IMR-90 (cell line): ENCODE results near the gene DCP2. TPM values are rescaled to one million over a fixed set of nuclear protein-coding genes. Genes with fewer than 3 reads are reported as not detected.
A peak's percentile ranks its signal among the peaks of the same experiment; 100 is the strongest.

Experiments
- ATAC-seq: fragments of 200-7000 bp; cut with Tn5 transposase; 2 replicates; pipeline ENCODE4 v1.9.1; 2020; ENCODE audit warnings: low read depth, mild to moderate bottlenecking, moderate library complexity
- BruUV-seq: library from RNA; stranded (reverse); fragments of 400-500 nt; replicated peaks from 2 replicates; lab custom pipeline; 2021; lab: Mats Ljungman, UMichigan
- CTCF ChIA-PET: fragments of 300-600 bp; formaldehyde crosslinking; extraction: SDS; loops from one replicate; lab custom pipeline; 2021; ENCODE audit warnings: antibody characterized with exemption; lab: Yijun Ruan, JAX
- POLR2A ChIA-PET: fragments of 300-600 bp; sonication (Branson Sonifier 250); formaldehyde crosslinking; loops from one replicate; lab custom pipeline; 2022; ENCODE audit warnings: antibody characterized with exemption; ENCODE audit not compliant: unreplicated experiment; lab: Charles Lee
- DNase-seq: peaks from one replicate; pipeline ENCODE4 v3.0.0; 2013
- H2AFZ ChIP-seq: replicated peaks from 2 replicates; pipeline ENCODE3; 2013; ENCODE audit warnings: low read length, mild to moderate bottlenecking; ENCODE audit not compliant: poor library complexity
- H2AK5ac ChIP-seq: 2 replicates; pipeline ENCODE4 v1.6.1; 2013; ENCODE audit warnings: low read depth, low read length, inconsistent platforms
- H2AK9ac ChIP-seq: replicated peaks from 2 replicates; pipeline ENCODE3; 2013; ENCODE audit warnings: mild to moderate bottlenecking, low read depth, low read length, moderate library complexity; ENCODE audit not compliant: poor library complexity
- H2BK120ac ChIP-seq: 2 replicates; pipeline ENCODE4 v1.6.1; 2013; ENCODE audit warnings: low read depth, low read length, inconsistent platforms
- H2BK15ac ChIP-seq: 3 replicates; pipeline ENCODE4 v1.6.1; 2013; ENCODE audit warnings: low read depth, low read length, inconsistent platforms
- H2BK20ac ChIP-seq: 2 replicates; pipeline ENCODE4 v1.6.1; 2013; ENCODE audit warnings: low read depth, mild to moderate bottlenecking, inconsistent platforms, low read length, moderate library complexity
- H2BK5ac ChIP-seq: 2 replicates; pipeline ENCODE4 v1.6.1; 2013; ENCODE audit warnings: mild to moderate bottlenecking, low read depth, low read length, inconsistent platforms; ENCODE audit not compliant: poor library complexity, severe bottlenecking
- H3K14ac ChIP-seq: replicated peaks from 2 replicates; pipeline ENCODE4 v1.6.1; 2013; ENCODE audit warnings: low read depth, low read length, inconsistent platforms
- H3K18ac ChIP-seq: 2 replicates; pipeline ENCODE4 v1.6.1; 2013; ENCODE audit warnings: low read depth, low read length, control low read depth
- H3K23ac ChIP-seq: 2 replicates; pipeline ENCODE4 v1.6.1; 2013; ENCODE audit warnings: low read depth, low read length, inconsistent platforms
- H3K27ac ChIP-seq: 2 replicates; pipeline ENCODE4 v1.5.1; 2013; ENCODE audit warnings: mild to moderate bottlenecking, control low read depth, low read length; ENCODE audit not compliant: insufficient read depth
- H3K27me3 ChIP-seq: 2 replicates; pipeline ENCODE4 v1.6.1; 2013; ENCODE audit warnings: low read length; ENCODE audit not compliant: control insufficient read depth, insufficient read depth
- H3K36me3 ChIP-seq: 2 replicates; pipeline ENCODE4 v1.6.1; 2013; ENCODE audit warnings: low read length, mixed read lengths; ENCODE audit not compliant: control insufficient read depth, insufficient read depth
- H3K4ac ChIP-seq: 2 replicates; pipeline ENCODE4 v1.6.1; 2013; ENCODE audit warnings: low read depth, low read length, inconsistent platforms
- H3K4me1 ChIP-seq: 2 replicates; pipeline ENCODE4 v1.6.1; 2013; ENCODE audit warnings: low read length, mixed read lengths; ENCODE audit not compliant: control insufficient read depth, insufficient read depth
- H3K4me2 ChIP-seq: 2 replicates; pipeline ENCODE4 v1.6.1; 2013; ENCODE audit warnings: low read depth, mild to moderate bottlenecking, control low read depth, low read length, moderate library complexity
- H3K4me3 ChIP-seq: 2 replicates; pipeline ENCODE4 v1.5.1; 2013; ENCODE audit warnings: low read depth, mild to moderate bottlenecking, control low read depth, low read length, moderate library complexity; ENCODE audit not compliant: insufficient read depth
- H3K56ac ChIP-seq: 2 replicates; pipeline ENCODE4 v1.6.1; 2013; ENCODE audit warnings: low read length, inconsistent platforms; ENCODE audit not compliant: insufficient read depth; ENCODE audit errors: extremely low read depth
- H3K79me1 ChIP-seq, 2 experiments: 2 replicates each; pipeline ENCODE4 v1.6.1; 2013; ENCODE audit warnings: low read length in 2 of 2, inconsistent platforms in 1 of 2, low read depth in 1 of 2
- H3K9ac ChIP-seq: 2 replicates; pipeline ENCODE4 v1.6.1; 2013; ENCODE audit warnings: low read depth, low read length, control low read depth
- H3K9me1 ChIP-seq: 2 replicates; pipeline ENCODE4 v1.6.1; 2013; ENCODE audit warnings: low read length, inconsistent platforms; ENCODE audit not compliant: insufficient read depth
- H3K9me3 ChIP-seq: 2 replicates; pipeline ENCODE4 v1.6.1; 2013; ENCODE audit warnings: low read length; ENCODE audit not compliant: control insufficient read depth, insufficient read depth
- H4K20me1 ChIP-seq: 2 replicates; pipeline ENCODE4 v1.6.1; 2013; ENCODE audit warnings: low read length, inconsistent platforms; ENCODE audit not compliant: insufficient read depth
- H4K5ac ChIP-seq: 2 replicates; pipeline ENCODE4 v1.6.1; 2013; ENCODE audit warnings: mild to moderate bottlenecking, low read depth, low read length, control low read depth
- H4K8ac ChIP-seq, 2 experiments: 2 replicates each; pipeline ENCODE4 v1.6.1; 2013; ENCODE audit warnings: low read depth in 2 of 2, low read length in 2 of 2, control low read depth in 1 of 2, inconsistent platforms in 1 of 2
- H4K91ac ChIP-seq: 2 replicates; pipeline ENCODE4 v1.6.1; 2013; ENCODE audit warnings: low read depth, low read length, inconsistent platforms; ENCODE audit not compliant: insufficient read depth
- CEBPB ChIP-seq: IDR thresholded peaks from 2 replicates; pipeline ENCODE4 v1.6.1; 2012; ENCODE audit warnings: low read depth, low read length, improper control_type of control experiment
- CHD1 ChIP-seq: IDR thresholded peaks from 2 replicates; pipeline ENCODE4 v1.6.1; 2012; ENCODE audit warnings: low read depth, low read length, improper control_type of control experiment
- FOS ChIP-seq: fragments of 150-350 bp; IDR thresholded peaks from 2 replicates; pipeline ENCODE4 v1.6.1; 2016; ENCODE audit warnings: low read depth, low read length
- WGBS, 2 experiments: methylation state at CpG; one replicate each; pipeline versions ENCODE4 v1.1.5 to v1.1.7; 2013; ENCODE audit warnings: missing lambda C conversion rate in 2 of 2; ENCODE audit not compliant: insufficient read length in 1 of 2; ENCODE audit errors: extremely low coverage in 2 of 2; 5-methylcytosine and 5-hydroxymethylcytosine counted together
- dilution Hi-C: fragments of 300-500 bp; cut with HindIII; formaldehyde crosslinking; loops from one replicate; pipeline ENCODE4 v1.14.3; 2018; ENCODE audit warnings: low sequenced_read_pairs; ENCODE audit not compliant: unreplicated experiment
- in situ Hi-C: fragments of 300-500 bp; cut with MboI; formaldehyde crosslinking; loops from 3 replicates; pipeline ENCODE4 v1.14.3; 2019; ENCODE audit warnings: low sequenced_read_pairs, inconsistent platforms, mixed read lengths
- intact Hi-C: fragments of 100-400 bp; cut with micrococcal nuclease; formaldehyde crosslinking; loops from 2 replicates; pipeline ENCODE4 v1.10.0; 2022
- polyA plus RNA-seq, 3 experiments: library from polyadenylated mRNA; depleted of rRNA; stranded (reverse); fragments of >200 nt; gene quantifications; 2 replicates each; pipeline ENCODE4 v1.2.3, GENCODE V29; 2012; ENCODE audit warnings: low replicate concordance in 1 of 3
- total RNA-seq: library from RNA; depleted of rRNA; stranded (reverse); fragments of >200 nt; gene quantifications from 2 replicates; pipeline ENCODE4 v1.2.3, GENCODE V29; 2012

DCP2 gene
- total and polyA plus RNA-seq, 2 of the 4 experiments (the other 2 are of a cell fraction) = 6.9 to 18.6 TPM

GRCh38 chr5:112933651-112934365, 42.8 kb upstream of the DCP2 start:
- TF ChIP-seq CHD1 (no peak), FOS (peak; percentile 26; the same call in 1 of the 2 replicates), CEBPB (peak; percentile 36)
- dilution Hi-C loops = no loop called here
- H2AK9ac ChIP-seq = no peak overlapping the region
- BruUV-seq = no TSS peak
- H3K9me1 ChIP-seq = peaks cover 2% of the 10 kb centered on the region; the same call in 1 of the 2 replicates
- no peak overlapping the region; the same call in 1 of the 2 replicates for H3K27ac ChIP-seq
- ATAC-seq = peak; percentile 87
- peak overlapping the region; percentile 35 for H2BK5ac ChIP-seq
- H3K9me3 ChIP-seq = no peaks in the 10 kb centered on the region
- H2AFZ ChIP-seq = no peak overlapping the region
- no peak overlapping the region for H4K8ac ChIP-seq
- H3K36me3 ChIP-seq = no peaks in the 10 kb centered on the region
- no CpG with 5 or more reads among the region's 1 CpG for WGBS, 2 experiments
- H4K91ac ChIP-seq = no peak overlapping the region
- intact Hi-C loops = loop anchor here (1.0 kb wide), 1 partner anchor 12 kb away; the partner anchor contains the start of gene REEP5
- H3K56ac ChIP-seq = no peak overlapping the region
- peak overlapping the region; percentile 20; the same call in 1 of the 2 replicates for H2BK20ac ChIP-seq
- peak overlapping the region; percentile 59; the same call in 1 of the 2 replicates for H4K5ac ChIP-seq
- no peak overlapping the region for H2BK120ac ChIP-seq
- peak overlapping the region; percentile 59; the same call in 1 of the 2 replicates for H3K4me2 ChIP-seq
- in situ Hi-C loops = no loop called here
- no peak overlapping the region for H3K4me3 ChIP-seq
- no peak overlapping the region for H3K23ac ChIP-seq
- no peak overlapping the region for H2BK15ac ChIP-seq
- CTCF ChIA-PET = no interaction called here
- H3K18ac ChIP-seq = peak overlapping the region; percentile 3; the same call in 1 of the 2 replicates
- H3K79me1 ChIP-seq = no peaks in the 10 kb centered on the region; a peak in 1 of 4 replicates
- peak; percentile 88 for DNase-seq
- H3K4ac ChIP-seq = no peak overlapping the region
- no peak overlapping the region for H3K14ac ChIP-seq
- POLR2A ChIA-PET = no interaction called here
- H2AK5ac ChIP-seq = no peak overlapping the region
- peaks cover 8% of the 10 kb centered on the region for H3K4me1 ChIP-seq
- no peaks in the 10 kb centered on the region for H4K20me1 ChIP-seq
- no peak overlapping the region for H3K9ac ChIP-seq
- H3K27me3 ChIP-seq = no peaks in the 10 kb centered on the region
